HG03196 (cell line): ENCODE results near the gene CAMTA1.

Experiments
- ATAC-seq: cut with Tn5 transposase; IDR thresholded peaks from one replicate; pipeline ENCODE4 v1.9.1; 2021; ENCODE audit not compliant: unreplicated experiment

Gene CAMTA1

DNA sequence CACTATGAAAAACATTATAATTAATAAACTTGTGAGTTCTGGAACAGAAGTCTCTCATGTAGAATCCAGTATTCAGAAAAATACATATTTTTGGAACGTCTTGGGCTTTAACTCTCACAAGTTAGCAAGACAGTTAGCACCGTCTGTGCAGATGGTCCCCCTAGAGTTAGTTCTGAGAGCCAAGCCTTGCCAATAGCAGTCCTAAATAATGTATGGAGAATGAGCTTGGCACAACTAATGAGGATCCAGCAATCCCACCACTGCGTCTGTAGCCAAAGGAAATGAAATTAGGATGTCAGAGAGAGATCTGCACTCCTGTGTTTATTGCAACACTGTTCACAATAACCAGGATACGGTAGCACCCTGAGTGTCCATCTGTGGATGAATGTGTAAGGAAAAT, 931.3 kb downstream of the CAMTA1 start:
- no peak for ATAC-seq

GRCh38 chr1:7717748-7718368, 932.6 kb downstream of the CAMTA1 start:
- ATAC-seq = no peak

- no peak for ATAC-seq
Measured at GRCh38 chr1:7719468-7720094, 934.3 kb downstream of the CAMTA1 start.

DNA sequence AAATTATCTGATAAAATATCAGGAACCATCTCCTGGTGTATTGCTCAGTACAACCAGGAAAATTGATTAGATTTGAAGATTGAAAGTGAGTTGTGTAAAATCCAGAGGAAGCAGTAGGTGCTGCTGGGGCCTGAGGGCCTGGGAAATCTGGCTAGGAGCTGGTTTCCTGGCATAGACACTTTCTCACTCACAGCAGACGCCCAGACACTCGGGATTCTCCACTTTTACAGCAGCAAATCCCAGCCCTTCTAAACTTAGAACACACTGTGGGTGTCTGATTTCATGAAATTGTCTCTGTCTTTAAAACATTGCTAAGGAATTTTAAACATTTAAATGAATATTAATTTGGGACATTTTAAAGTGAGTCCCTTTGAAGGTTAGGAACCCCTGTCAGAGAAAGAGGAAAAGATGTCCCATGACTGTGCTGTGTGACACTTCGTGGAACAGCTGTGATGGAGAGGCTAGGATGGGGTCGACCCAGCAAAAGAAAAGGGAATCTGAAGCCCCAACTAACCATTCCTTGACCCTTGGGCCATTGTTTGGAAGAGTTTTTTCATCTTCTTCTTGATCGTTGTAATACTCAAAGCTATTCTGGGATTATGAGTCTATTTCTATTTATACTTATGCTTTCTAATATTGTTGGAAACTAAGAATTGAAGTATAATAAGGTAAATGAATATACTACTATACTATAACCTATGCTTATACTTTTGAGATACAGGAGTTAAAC, 936.9 kb downstream of the CAMTA1 start:
- ATAC-seq = no peak

DNA sequence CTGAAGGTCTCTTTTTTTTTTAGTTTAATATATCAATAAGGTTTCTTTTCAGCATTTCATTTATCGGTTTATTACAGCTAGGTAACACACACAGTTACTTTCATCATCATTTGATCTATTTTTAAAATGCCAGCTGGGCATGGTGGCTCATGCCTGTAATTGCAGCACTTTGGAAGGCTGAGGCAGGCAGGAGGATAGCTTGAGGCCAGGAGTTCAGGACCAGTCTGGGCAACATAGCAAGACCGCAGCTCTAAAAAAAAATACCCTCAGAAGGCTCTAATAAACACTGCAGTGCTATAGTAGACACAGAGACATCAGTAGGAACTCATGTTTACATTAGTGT, 937.4 kb downstream of the CAMTA1 start:
- ATAC-seq = no peak

DNA sequence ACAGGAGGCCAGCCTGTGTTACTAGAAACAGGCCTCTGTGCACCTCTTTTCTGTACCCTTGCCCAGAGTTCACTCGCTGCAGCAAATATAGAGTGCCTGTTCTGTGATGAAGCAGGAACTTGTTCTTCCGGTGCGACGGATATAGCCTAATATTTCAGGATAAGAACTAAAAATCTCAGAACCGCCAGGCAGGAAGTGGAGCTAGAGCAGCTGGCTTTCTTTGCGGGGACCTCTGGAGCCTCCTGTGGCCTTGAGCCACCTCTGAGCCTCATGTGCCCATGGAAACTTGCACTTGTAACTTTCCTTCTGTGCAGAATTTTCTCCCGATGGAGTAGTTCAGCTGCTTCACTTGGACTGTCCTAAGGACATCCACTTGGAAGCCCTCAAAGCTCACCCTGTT, 941.4 kb downstream of the CAMTA1 start:
- ATAC-seq = no peak

DNA sequence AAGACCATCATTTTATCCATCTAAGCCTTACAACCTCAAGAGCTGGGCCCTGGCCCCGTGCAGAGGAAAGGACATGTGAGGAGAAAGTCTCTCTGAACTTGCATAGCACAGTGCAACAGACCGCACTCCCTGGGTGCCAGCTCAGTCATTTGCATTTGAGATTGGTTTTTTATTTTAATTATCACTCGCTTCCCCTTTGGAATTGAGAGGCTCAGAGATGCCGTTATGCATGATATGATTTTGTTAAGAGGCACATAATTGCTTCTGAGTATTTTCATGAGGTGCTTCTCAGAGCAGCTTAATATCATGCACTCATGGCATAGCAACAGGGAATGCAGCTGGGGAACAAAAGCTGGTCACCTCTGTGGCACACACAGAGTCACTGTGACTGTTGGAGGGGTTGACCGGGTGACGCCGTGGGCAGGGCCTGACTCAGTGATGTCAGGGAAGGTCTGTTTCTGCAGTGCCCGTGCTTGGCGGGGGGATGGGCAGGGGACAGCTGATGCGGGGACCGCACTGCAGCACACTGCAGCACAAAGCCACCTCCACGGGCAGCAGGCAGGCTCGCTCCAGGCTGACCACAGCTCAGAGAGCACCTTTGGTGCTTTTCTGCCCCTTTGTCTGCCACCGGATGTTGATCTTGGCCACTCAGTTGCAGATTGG, 942.7 kb downstream of the CAMTA1 start:
- ATAC-seq = no peak

- no peak for ATAC-seq
Measured at GRCh38 chr1:7729761-7730160, 944.5 kb downstream of the CAMTA1 start.

DNA sequence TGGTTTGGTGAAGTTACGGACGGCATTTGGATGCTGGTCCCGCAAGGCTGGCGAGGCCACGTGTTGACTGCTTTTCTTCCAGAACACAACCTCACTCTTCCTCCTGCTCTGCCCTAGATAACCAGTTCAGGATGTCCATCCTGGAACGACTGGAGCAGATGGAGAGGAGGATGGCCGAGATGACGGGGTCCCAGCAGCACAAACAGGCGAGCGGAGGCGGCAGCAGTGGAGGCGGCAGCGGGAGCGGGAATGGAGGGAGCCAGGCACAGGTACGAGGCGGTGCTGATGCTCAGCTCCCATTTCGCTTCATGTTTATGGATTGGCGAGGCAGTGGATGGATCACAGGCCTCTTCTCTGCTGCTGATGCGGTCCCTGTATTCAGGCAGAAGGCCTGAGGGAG, 947.1 kb downstream of the CAMTA1 start:
- no peak for ATAC-seq

DNA sequence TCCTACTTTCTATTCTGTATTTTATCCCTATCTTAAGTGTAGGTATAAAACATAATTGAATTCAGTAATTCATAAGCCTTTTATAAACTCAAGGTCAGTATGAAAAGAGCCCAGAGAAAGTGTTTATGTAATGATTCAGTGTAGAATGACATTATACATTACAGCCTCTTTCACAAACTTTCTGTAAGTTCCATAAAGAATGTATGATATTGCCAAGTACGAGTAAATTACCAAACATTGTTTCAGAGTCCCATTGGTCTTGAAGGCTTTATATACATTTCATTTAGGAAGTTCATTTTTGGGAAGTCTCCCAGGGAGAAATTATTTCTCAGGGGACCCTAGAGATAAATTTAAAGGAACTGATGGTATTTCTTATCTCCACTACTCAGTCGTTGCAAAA, 948.0 kb downstream of the CAMTA1 start:
- ATAC-seq = no peak

GRCh38 chr1:7738044-7738443, 952.8 kb downstream of the CAMTA1 start:
- no peak for ATAC-seq

DNA sequence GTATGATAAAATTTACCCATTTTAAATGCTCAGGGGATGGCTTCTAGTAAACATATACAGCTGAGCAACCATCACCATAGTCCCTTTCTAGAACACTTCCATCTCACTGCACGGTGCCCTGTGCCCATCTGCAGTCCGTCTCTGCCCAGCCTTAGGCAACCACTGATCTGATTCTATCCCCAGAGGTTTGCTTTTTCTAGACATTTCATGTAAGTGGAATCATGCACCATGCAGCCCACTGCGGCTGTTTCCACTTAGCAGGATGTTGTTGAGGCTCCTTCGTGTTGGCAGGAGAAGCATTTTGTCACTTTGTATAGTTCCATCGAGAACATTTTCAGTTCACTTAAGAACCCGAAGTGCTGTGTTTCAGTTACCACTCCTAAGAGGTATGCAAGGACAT, 958.1 kb downstream of the CAMTA1 start:
- ATAC-seq = no peak

GRCh38 chr1:7744882-7745281, 959.6 kb downstream of the CAMTA1 start:
- ATAC-seq = no peak

DNA sequence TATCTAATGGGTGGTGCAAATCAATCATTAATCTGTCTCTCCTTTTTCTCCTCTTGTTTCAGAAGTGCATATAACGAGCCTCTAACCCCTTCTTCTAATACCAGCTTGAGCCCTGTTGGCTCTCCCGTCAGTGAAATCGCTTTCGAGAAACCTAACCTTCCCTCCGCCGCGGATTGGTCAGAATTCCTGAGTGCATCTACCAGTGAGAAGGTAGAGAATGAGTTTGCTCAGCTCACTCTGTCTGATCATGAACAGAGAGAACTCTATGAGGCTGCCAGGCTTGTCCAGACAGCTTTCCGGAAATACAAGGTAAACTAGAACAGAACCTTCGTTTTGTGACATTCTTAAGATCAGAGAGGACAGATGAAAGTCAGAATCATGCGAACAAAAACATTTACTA, 960.5 kb downstream of the CAMTA1 start:
- ATAC-seq = no peak

- no peak for ATAC-seq
Measured at GRCh38 chr1:7747605-7748004, 962.4 kb downstream of the CAMTA1 start.

- no peak for ATAC-seq
Measured at GRCh38 chr1:7749126-7749525, 963.9 kb downstream of the CAMTA1 start.

- no peak for ATAC-seq
Measured at GRCh38 chr1:7751174-7751573, 965.9 kb downstream of the CAMTA1 start.

DNA sequence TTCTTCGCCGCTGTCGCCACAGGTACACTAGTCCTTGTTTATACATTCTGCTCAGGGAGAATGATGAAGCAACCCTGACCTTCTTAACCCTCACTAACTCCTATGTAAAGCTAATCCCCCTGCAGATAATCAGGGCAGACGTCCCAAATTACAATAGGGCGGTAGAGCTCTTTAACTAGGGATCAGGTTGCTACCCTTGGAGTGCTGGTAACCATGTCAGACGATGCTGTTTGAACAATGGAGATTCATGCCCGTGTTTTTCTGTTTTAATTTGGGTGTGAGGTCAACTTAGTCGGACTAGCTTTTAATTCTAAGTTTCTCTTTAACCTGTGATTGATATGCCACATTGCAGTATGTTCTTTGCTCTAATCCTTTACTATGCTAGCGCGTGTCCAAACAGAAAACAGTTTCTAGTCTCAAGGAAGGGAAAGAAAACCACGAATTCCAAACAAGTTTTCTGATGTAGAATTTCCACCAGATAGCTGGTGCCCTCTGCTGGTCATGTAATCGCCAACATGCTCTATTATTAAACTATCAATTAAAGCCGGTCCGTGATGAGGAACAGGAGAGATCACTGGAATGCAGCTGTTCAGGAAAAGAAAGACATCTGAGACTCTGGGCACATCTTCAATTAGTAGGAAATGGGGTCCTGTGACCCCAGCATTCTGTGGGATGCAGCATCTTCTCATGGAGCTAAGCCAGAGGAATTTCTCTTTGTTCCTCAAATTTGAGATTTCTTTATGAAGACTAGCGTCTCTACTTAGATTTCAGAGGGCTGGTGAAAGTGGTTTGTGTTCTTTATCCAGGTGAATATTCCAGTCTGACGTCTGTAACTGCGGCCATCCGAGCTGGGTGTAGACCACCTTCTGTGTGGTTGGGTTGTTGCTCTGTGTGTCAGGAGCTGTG, 967.5 kb downstream of the CAMTA1 start:
- no peak for ATAC-seq

- ATAC-seq = no peak
Measured at GRCh38 chr1:7753641-7754040, 968.4 kb downstream of the CAMTA1 start.

DNA sequence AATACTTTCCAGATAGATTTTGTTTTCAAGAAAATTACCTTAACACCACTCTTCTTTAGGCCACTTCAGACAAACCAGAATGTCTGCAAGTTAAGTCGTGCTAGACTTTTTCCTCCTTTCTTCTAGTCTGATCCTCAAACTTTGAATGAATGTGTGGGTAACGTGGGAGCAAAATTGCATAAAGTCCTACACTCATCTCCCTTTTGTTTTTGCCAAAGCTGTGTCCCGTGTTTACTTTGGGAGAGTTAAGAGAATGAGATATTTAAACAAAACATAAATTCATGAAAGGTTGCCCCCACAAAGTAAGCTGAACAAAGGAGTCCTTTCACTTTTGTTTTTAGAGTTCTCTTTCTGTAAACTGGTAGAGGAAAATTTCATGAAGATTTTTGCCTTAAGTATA, 969.0 kb downstream of the CAMTA1 start:
- ATAC-seq = no peak

GRCh38 chr1:7755448-7755847, 970.2 kb downstream of the CAMTA1 start:
- ATAC-seq = no peak
